ENCODE results near the gene KCTD1. TPM values are rescaled to one million over a fixed set of nuclear protein-coding genes. Genes with fewer than 3 reads are reported as not detected.

KCTD1 gene
- total RNA-seq, 2 donors from 2014 or later, result 12.2 to 36.3 TPM

GRCh38 chr18:26493021-26493420 lies 55.3 kb downstream of the KCTD1 start:
- H3K4me3 ChIP-seq, result no peak overlapping the region
- H3K9me3 ChIP-seq, result no peaks in the 10 kb centered on the region
- intact Hi-C loops (cut with DNase I), result no loop called here
- 88 to 93% methylated on average over 3 of the region's 3 CpGs for WGBS, 2 donors
- H3K36me3 ChIP-seq (replicated peaks in 1 of 2; ENCODE audit: insufficient read depth in 1 of 2, low read depth in 2 of 2), result no peaks in the 10 kb centered on the region
- no peak for ATAC-seq
- H3K4me1 ChIP-seq, result peaks cover 10% of the 10 kb centered on the region
- TF ChIP-seq POLR2A (IDR thresholded peaks at IDR 0.05) (no peak), CTCF (IDR thresholded peaks at IDR 0.05) (no peak)
- H3K27me3 ChIP-seq, result no peaks in the 10 kb centered on the region
- DNase-seq, result no peak
- H3K27ac ChIP-seq, result no peak overlapping the region

- Histone ChIP-seq H3K36me3 (replicated peaks in 1 of 2; ENCODE audit: insufficient read depth in 1 of 2, low read depth in 2 of 2) (no peaks in the 10 kb centered on the region), H3K4me3 (no peak overlapping the region), H3K4me1 (peaks cover 10% of the 10 kb centered on the region), H3K27ac (no peak overlapping the region), H3K27me3 (no peaks in the 10 kb centered on the region), H3K9me3 (no peaks in the 10 kb centered on the region)
- intact Hi-C loops (cut with DNase I), result no loop called here
- DNase-seq (no peak), ATAC-seq (no peak)
- 86 to 88% methylated on average over 5 to 6 of the region's 6 CpGs for whole genome bisulfite sequencing, 2 donors
- TF ChIP-seq CTCF (IDR thresholded peaks at IDR 0.05) (no peak), POLR2A (IDR thresholded peaks at IDR 0.05) (no peak)
Observed at GRCh38 chr18:26491194-26491816, 57.0 kb downstream of the KCTD1 start.

- Histone ChIP-seq H3K27me3 (no peaks in the 10 kb centered on the region), H3K9me3 (no peaks in the 10 kb centered on the region), H3K4me3 (no peak overlapping the region), H3K36me3 (replicated peaks in 1 of 2; ENCODE audit: insufficient read depth in 1 of 2, low read depth in 2 of 2) (no peaks in the 10 kb centered on the region), H3K4me1 (peaks cover 10% of the 10 kb centered on the region), H3K27ac (peak overlapping the region in 1 of 4 donors; percentile 3)
- TF ChIP-seq POLR2A (IDR thresholded peaks at IDR 0.05), result no peak
- TF ChIP-seq CTCF (IDR thresholded peaks at IDR 0.05), result no peak
- ATAC-seq (no peak), DNase-seq (no peak)
- WGBS, 2 donors, result 58 to 69% methylated on average over 7 of the region's 7 CpGs
- intact Hi-C loops (cut with DNase I), result no loop called here
Observed at GRCh38 chr18:26489881-26490280, 58.5 kb downstream of the KCTD1 start.

- TF ChIP-seq POLR2A (IDR thresholded peaks at IDR 0.05) (no peak), CTCF (IDR thresholded peaks at IDR 0.05) (no peak)
- Histone ChIP-seq H3K9me3 (no peaks in the 10 kb centered on the region), H3K4me3 (no peak overlapping the region), H3K27me3 (no peaks in the 10 kb centered on the region), H3K4me1 (peaks cover 10% of the 10 kb centered on the region), H3K27ac (peak overlapping the region in 1 of 4 donors; percentile 3), H3K36me3 (replicated peaks in 1 of 2; ENCODE audit: insufficient read depth in 1 of 2, low read depth in 2 of 2) (no peaks in the 10 kb centered on the region)
- ATAC-seq (no peak), DNase-seq (no peak)
- intact Hi-C loops (cut with DNase I), result no loop called here
- 93 to 96% methylated on average over 4 of the region's 4 CpGs for WGBS, 2 donors
Observed at GRCh38 chr18:26489191-26489590, 59.2 kb downstream of the KCTD1 start.

GRCh38 chr18:26488417-26489009 lies 59.8 kb downstream of the KCTD1 start:
- peaks cover 10% of the 10 kb centered on the region for H3K4me1 ChIP-seq
- no peak overlapping the region for H3K4me3 ChIP-seq
- WGBS, 2 donors, result 36 to 41% methylated on average over 11 of the region's 11 CpGs
- DNase-seq (no peak), ATAC-seq (no peak)
- H3K27me3 ChIP-seq, result no peaks in the 10 kb centered on the region
- no peak overlapping the region for H3K27ac ChIP-seq
- no peaks in the 10 kb centered on the region for H3K9me3 ChIP-seq
- TF ChIP-seq POLR2A (IDR thresholded peaks at IDR 0.05), result no peak
- no peak for TF ChIP-seq CTCF (IDR thresholded peaks at IDR 0.05)
- H3K36me3 ChIP-seq (replicated peaks in 1 of 2; ENCODE audit: insufficient read depth in 1 of 2, low read depth in 2 of 2), result no peaks in the 10 kb centered on the region
- intact Hi-C loops (cut with DNase I), result no loop called here

Measured in body of pancreas (tissue), 4 donors.